Iris pigment epithelial cell (primary cell): ENCODE measurements around the gene CBX1.

Experiments used
- DNase-seq: peaks from one replicate; pipeline ENCODE4 v3.0.0-alpha.2; 2011; ENCODE audit warnings: low read depth

The CBX1 gene

GRCh38 chr17:48025904-48026501 is 75.3 kb downstream of the CBX1 start:
- DNase-seq, result peak; percentile 15

- peak; percentile 94 for DNase-seq
These were observed 76.0 kb downstream of the CBX1 start for GRCh38 chr17:48025040-48025903.

- DNase-seq, result peak; percentile 20
These were observed 76.9 kb downstream of the CBX1 start for GRCh38 chr17:48024149-48025039.

- no peak for DNase-seq
These were observed 77.7 kb downstream of the CBX1 start for GRCh38 chr17:48023400-48024148.

- DNase-seq, result no peak
These were observed 78.4 kb downstream of the CBX1 start for GRCh38 chr17:48022901-48023300.

- no peak for DNase-seq
These were observed 79.3 kb downstream of the CBX1 start for GRCh38 chr17:48021934-48022333.
